ENCODE measurements around the gene TMEM25.

GRCh38 chr11:118532852-118533768 is 2.1 kb downstream of the TMEM25 start:
- no peak for TF ChIP-seq CTCF (IDR thresholded peaks at IDR 0.05)
- TF ChIP-seq POLR2A (IDR thresholded peaks at IDR 0.05), result no peak
- TF ChIP-seq EP300 (IDR thresholded peaks at IDR 0.05), result no peak

Data from ovary (tissue), 3 donors.